Glutamatergic neuron (in vitro differentiated cells): ENCODE measurements around the gene DNAI7. TPM values are rescaled to one million over a fixed set of nuclear protein-coding genes. Genes with fewer than 3 reads are reported as not detected.

Experiments
- DNase-seq: peaks from one replicate; pipeline ENCODE4 v3.0.0; 2022
- H3K27ac Mint-ChIP-seq: one replicate; pipeline ENCODE4 v1.8.0; 2020; ENCODE audit warnings: mild to moderate bottlenecking, mixed read lengths, inconsistent platforms; ENCODE audit not compliant: unreplicated experiment
- H3K27me3 Mint-ChIP-seq: one replicate; pipeline ENCODE4 v1.8.0; 2020; ENCODE audit warnings: mild to moderate bottlenecking, moderate library complexity, mixed read lengths, inconsistent platforms; ENCODE audit not compliant: unreplicated experiment
- H3K36me3 Mint-ChIP-seq: one replicate; pipeline ENCODE4 v1.8.0; 2020; ENCODE audit warnings: mild to moderate bottlenecking, mixed read lengths, inconsistent platforms; ENCODE audit not compliant: unreplicated experiment
- H3K4me1 Mint-ChIP-seq: one replicate; pipeline ENCODE4 v1.8.0; 2020; ENCODE audit warnings: mild to moderate bottlenecking, low read depth, mixed read lengths, inconsistent platforms; ENCODE audit not compliant: unreplicated experiment
- H3K4me3 Mint-ChIP-seq: one replicate; pipeline ENCODE4 v1.8.0; 2020; ENCODE audit warnings: mild to moderate bottlenecking, mixed read lengths, inconsistent platforms; ENCODE audit not compliant: unreplicated experiment
- H3K9me3 Mint-ChIP-seq: one replicate; pipeline ENCODE4 v1.8.0; 2020; ENCODE audit warnings: mild to moderate bottlenecking, moderate library complexity, mixed read lengths, inconsistent platforms; ENCODE audit not compliant: unreplicated experiment
- total RNA-seq: library from RNA; stranded (reverse); fragmentation: NEBNext Ultra II Directional; extraction: Animal tissue kit (Norgen Biotek cat#: 25700); gene quantifications from one replicate; pipeline ENCODE4 v1.2.1, GENCODE V29; 2021; ENCODE audit not compliant: unreplicated experiment
- TF ChIP-seq, protein P1 (sequence below): fragments of 200-600 bp; sonication (generic); IDR thresholded peaks from one replicate; pipeline ENCODE4 v1.5.0; 2021; ENCODE audit not compliant: partially characterized antibody, unreplicated experiment

DNAI7 gene
- total RNA-seq, 1 donor from 2014 or later = 0.76 TPM

DNA sequence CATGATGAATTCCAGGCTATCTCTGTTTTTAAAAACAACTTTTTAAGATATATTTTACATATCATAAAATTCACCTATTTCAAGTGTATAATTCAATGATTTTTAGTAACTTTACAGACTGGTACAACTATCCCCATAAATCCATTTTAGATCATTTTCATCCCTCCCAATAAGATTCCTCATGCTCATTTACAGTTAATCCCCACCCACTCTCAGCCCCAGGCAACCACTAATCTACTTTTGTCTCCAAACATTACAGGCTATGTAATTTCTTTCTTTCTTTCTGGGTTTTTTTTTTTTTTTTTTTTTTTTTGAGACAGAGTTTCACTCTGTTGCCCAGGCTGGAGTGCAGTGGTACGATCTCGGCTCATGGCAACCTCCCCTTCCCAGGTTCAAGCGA lies 81.3 kb downstream of the DNAI7 start:
- H3K27ac Mint-ChIP-seq = no peak overlapping the region

DNA sequence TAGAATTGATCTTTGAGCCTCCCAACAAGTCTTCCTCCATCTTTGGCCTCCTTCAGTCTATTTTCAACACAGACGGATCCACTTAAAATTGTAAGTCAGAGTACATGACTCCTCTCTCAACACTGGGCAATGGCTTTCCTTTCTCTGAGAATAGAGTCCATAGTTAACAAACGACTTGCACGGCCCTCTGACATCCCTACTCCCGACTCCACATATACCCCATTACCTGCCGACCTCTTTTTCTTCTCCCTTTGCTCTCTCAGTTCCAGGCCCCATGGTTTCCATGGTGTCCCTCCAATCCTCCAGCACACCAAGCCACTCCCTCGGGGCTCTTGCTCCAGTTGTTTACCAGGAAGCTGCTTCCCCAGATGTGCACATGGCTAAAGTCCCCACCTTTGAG lies 84.7 kb downstream of the DNAI7 start:
- H3K36me3 Mint-ChIP-seq = peaks cover 5% of the 10 kb centered on the region
- no peak for DNase-seq
- H3K4me3 Mint-ChIP-seq = no peak overlapping the region
- no peak overlapping the region for H3K27ac Mint-ChIP-seq
- H3K4me1 Mint-ChIP-seq = no peaks in the 10 kb centered on the region
- peaks cover 4% of the 10 kb centered on the region for H3K27me3 Mint-ChIP-seq
- TF ChIP-seq, protein P1, sequence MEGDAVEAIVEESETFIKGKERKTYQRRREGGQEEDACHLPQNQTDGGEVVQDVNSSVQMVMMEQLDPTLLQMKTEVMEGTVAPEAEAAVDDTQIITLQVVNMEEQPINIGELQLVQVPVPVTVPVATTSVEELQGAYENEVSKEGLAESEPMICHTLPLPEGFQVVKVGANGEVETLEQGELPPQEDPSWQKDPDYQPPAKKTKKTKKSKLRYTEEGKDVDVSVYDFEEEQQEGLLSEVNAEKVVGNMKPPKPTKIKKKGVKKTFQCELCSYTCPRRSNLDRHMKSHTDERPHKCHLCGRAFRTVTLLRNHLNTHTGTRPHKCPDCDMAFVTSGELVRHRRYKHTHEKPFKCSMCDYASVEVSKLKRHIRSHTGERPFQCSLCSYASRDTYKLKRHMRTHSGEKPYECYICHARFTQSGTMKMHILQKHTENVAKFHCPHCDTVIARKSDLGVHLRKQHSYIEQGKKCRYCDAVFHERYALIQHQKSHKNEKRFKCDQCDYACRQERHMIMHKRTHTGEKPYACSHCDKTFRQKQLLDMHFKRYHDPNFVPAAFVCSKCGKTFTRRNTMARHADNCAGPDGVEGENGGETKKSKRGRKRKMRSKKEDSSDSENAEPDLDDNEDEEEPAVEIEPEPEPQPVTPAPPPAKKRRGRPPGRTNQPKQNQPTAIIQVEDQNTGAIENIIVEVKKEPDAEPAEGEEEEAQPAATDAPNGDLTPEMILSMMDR = no peak
- no peaks in the 10 kb centered on the region for H3K9me3 Mint-ChIP-seq

More for the DNA sequence above, 81.3 kb downstream of the DNAI7 start:
- peaks cover 5% of the 10 kb centered on the region for H3K36me3 Mint-ChIP-seq
- no peaks in the 10 kb centered on the region for H3K4me1 Mint-ChIP-seq
- TF ChIP-seq, protein P1 = no peak
- H3K9me3 Mint-ChIP-seq = no peaks in the 10 kb centered on the region
- no peak for DNase-seq
- H3K27me3 Mint-ChIP-seq = peaks cover 2% of the 10 kb centered on the region
- H3K4me3 Mint-ChIP-seq = no peak overlapping the region

DNA sequence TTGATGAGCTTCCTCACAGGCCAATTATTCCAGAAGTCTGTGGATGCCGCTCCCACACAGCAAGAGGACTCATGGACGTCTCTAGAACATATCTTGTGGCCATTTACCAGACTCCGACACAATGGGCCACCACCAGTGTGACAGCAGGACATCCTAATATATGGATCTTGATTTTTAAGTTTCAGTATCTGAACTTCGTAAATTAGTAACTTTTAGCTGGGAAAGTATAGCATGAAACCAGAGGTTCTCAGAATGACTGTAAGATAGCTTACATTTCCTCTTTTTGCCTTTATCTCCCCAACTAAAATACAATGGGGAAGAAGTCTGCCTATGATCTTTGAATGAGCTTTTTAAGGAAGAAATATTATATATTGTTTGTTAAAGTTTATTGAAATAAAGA lies 87.0 kb downstream of the DNAI7 start:
- Mint-ChIP-seq H3K4me3 (no peak overlapping the region), H3K27me3 (peaks cover 2% of the 10 kb centered on the region), H3K27ac (no peak overlapping the region), H3K9me3 (no peaks in the 10 kb centered on the region), H3K36me3 (peaks cover 5% of the 10 kb centered on the region), H3K4me1 (no peaks in the 10 kb centered on the region)
- no peak for DNase-seq
- TF ChIP-seq, protein P1 = no peak

DNA sequence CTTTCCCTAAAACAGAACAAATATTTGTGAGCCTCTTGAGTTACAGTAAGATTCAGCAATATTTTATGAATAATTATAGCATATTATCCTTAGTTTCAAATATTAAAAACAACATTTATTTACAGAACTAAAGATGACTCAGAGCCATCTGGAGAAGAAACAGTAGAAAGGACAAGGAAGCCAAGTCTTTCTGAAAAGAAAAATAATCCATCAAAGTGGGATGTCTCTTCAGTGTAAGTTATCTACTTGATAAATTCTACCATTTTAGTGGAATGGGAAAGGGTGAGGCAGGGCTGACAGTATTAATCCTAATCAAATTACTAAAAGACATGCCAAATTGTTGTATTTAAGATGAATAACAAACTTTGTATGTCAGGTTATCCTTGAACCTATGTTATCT lies 88.1 kb downstream of the DNAI7 start:
- Mint-ChIP-seq H3K4me1 (no peaks in the 10 kb centered on the region), H3K27me3 (peaks cover 4% of the 10 kb centered on the region), H3K27ac (no peak overlapping the region), H3K36me3 (peaks cover 5% of the 10 kb centered on the region), H3K9me3 (no peaks in the 10 kb centered on the region), H3K4me3 (no peak overlapping the region)
- no peak for DNase-seq
- TF ChIP-seq, protein P1 = no peak

DNA sequence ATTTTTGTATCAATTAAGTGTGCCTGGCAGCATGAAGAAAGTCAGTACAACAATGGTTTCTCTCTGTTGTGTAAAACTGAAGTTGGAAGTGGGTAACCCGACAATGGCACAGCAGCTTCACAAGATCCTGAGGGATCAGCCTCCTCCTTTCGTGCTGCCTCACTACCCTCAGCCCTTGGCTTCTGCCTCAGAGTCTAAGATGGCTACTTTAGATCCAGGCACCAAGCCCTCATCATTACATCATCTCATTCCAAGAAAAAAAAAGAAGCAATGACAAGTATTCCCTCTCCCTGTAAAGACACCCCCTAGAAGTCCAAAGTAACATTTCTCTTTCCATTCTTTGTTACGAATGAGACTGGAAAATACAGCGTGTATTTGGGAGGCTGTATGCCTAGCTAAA lies 92.6 kb downstream of the DNAI7 start:
- H3K36me3 Mint-ChIP-seq = no peaks in the 10 kb centered on the region
- no peak overlapping the region for H3K4me3 Mint-ChIP-seq
- peak overlapping the region; percentile 44 for H3K27ac Mint-ChIP-seq
- H3K9me3 Mint-ChIP-seq = no peaks in the 10 kb centered on the region
- H3K4me1 Mint-ChIP-seq = no peaks in the 10 kb centered on the region
- DNase-seq = no peak
- H3K27me3 Mint-ChIP-seq = peaks cover 2% of the 10 kb centered on the region
- TF ChIP-seq, protein P1 = no peak
